Body of pancreas (tissue), 4 donors: ENCODE results near the gene ITGA8.
"Not testable (repeated sequence)": the region's sequence is repeated elsewhere in the genome, so short reads cannot be mapped to it uniquely, and the experiment has no call there.

ENCODE experiments used
- POLR2A ChIP-seq, 3 donors: fragments of 450-650 bp; IDR thresholded peaks; one replicate each; pipeline ENCODE4 v1.6.1; 2016; ENCODE audit warnings: antibody characterized with exemption in 3 of 3, mild to moderate bottlenecking in 2 of 3
- TF ChIP-seq, protein P1 (sequence below), 7 experiments: fragments of 450-650 bp in 4 of 7; fragments of 200-600 bp in 3 of 7; sonication (generic) in 3 of 7; IDR thresholded peaks; one replicate each; pipeline ENCODE4 v1.5.1; 2016 to 2019; ENCODE audit warnings: antibody characterized with exemption in 7 of 7

DNA sequence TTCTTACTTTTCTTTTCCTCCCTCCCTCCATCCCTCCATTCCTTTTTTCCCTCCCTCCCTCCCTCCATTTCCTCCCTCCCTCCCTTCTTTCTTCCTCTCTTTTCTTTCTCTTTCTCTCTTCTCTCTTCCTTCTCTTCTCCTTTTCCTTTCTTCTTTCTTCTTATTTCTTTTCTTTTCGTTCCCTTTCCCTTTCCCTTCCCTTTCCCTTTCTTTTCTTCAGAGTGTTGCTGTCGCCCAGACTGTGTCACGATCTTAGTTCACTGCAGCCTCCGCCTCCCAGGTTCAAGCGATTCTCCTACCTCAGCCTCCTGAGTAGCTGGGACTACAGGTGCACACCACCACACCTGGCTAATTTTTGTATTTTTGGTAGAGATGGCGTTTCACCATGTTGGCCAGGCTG is 42.5 kb upstream of the ITGA8 start:
- TF ChIP-seq, protein P1, sequence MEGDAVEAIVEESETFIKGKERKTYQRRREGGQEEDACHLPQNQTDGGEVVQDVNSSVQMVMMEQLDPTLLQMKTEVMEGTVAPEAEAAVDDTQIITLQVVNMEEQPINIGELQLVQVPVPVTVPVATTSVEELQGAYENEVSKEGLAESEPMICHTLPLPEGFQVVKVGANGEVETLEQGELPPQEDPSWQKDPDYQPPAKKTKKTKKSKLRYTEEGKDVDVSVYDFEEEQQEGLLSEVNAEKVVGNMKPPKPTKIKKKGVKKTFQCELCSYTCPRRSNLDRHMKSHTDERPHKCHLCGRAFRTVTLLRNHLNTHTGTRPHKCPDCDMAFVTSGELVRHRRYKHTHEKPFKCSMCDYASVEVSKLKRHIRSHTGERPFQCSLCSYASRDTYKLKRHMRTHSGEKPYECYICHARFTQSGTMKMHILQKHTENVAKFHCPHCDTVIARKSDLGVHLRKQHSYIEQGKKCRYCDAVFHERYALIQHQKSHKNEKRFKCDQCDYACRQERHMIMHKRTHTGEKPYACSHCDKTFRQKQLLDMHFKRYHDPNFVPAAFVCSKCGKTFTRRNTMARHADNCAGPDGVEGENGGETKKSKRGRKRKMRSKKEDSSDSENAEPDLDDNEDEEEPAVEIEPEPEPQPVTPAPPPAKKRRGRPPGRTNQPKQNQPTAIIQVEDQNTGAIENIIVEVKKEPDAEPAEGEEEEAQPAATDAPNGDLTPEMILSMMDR (IDR thresholded peaks at IDR 0.05): not testable (repeated sequence)
- TF ChIP-seq POLR2A (IDR thresholded peaks at IDR 0.05): not testable (repeated sequence)
